SU-DHL-6 (cell line): ENCODE results near the gene HNRNPU.

Experiments
- EZH2phosphoT487 ChIP-seq: fragments of 200-600 bp; sonication (generic), shearing (Covaris generic); conservative IDR thresholded peaks from 2 replicates; pipeline ENCODE4 v1.6.1; 2018; ENCODE audit warnings: mild to moderate bottlenecking, antibody characterized with exemption, low read length, moderate library complexity, mixed read lengths
- TF ChIP-seq, protein P1 (sequence below): fragments of 200-600 bp; sonication (generic); IDR thresholded peaks from one replicate; pipeline ENCODE4 v1.5.1; 2017; ENCODE audit warnings: antibody characterized with exemption, mild to moderate bottlenecking, low read length, moderate library complexity; ENCODE audit not compliant: insufficient read depth, poor library complexity, severe bottlenecking

DNA sequence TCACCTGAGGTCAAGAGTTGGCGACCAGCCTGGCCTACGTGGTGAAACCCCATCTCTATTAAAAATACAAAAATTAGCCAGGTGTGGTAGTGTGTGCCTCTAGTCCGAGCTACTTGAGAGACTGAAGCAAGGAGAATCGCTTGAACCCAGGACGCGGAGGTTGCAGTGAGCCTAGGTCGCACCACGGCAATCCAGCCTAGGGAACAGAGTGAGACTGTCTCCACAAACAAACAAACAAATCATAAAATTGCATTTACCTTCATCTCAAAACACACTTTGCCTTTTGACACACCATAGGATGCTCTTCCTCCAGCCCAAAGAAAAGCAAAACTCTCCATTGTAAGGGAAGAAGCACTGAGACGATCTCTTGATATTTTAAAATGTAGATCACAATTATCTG lies 4.3 kb downstream of the HNRNPU start:
- TF ChIP-seq, protein P1, sequence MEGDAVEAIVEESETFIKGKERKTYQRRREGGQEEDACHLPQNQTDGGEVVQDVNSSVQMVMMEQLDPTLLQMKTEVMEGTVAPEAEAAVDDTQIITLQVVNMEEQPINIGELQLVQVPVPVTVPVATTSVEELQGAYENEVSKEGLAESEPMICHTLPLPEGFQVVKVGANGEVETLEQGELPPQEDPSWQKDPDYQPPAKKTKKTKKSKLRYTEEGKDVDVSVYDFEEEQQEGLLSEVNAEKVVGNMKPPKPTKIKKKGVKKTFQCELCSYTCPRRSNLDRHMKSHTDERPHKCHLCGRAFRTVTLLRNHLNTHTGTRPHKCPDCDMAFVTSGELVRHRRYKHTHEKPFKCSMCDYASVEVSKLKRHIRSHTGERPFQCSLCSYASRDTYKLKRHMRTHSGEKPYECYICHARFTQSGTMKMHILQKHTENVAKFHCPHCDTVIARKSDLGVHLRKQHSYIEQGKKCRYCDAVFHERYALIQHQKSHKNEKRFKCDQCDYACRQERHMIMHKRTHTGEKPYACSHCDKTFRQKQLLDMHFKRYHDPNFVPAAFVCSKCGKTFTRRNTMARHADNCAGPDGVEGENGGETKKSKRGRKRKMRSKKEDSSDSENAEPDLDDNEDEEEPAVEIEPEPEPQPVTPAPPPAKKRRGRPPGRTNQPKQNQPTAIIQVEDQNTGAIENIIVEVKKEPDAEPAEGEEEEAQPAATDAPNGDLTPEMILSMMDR, result no peak
- TF ChIP-seq EZH2phosphoT487, result no peak
